ENCODE data around the gene IL19. TPM values are rescaled to one million over a fixed set of nuclear protein-coding genes. Genes with fewer than 3 reads are reported as not detected.

Gene IL19
- total RNA-seq, 1 donor from 2014 or later: not detected

DNA sequence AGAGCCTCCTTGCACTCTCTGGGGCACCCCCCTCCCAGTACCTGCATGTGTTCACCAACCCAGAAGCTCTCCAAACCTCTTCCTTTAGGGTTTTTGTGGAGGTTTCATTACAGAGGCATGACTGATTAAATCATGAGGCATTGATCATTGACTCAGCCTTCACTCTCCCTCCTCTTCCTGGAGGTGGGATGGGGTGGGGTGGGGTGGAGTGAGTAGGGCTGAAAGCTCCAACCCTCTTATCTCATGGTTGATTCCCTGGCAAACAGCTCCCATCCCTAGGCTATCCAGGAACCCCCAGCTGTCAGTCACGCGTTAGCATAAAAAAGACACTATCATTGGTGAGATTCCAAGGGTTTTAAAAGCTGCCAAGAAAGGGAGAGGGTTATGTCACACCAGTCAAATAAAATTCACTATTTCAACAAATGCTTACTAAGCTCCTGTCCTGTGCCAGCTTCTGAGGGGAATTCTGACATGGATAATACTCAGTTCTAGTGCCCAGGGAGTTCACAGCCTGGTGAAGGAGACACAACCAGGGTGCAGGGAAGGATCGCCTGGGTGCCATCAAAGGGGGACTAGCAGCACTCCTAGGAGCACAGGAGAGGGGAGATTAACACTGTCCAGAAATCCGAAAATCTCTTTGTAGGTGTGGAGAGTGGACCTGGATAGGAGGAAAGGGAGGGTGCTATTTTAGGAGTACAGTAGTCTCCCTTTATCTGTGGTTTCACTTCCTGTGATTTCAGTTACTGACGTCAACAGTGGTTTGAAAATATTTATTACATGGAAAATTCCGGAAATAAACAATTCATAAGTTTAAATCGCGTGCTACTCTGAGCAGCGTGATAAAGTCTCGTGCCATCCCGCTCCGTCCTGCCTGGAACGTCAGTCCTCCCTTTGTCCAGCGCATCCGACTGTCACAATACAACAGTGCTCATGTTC lies 119.8 kb downstream of the IL19 start:
- peak; percentile 16 to 78 for DNase-seq (ENCODE audit: low read depth in 2 of 2)

DNA sequence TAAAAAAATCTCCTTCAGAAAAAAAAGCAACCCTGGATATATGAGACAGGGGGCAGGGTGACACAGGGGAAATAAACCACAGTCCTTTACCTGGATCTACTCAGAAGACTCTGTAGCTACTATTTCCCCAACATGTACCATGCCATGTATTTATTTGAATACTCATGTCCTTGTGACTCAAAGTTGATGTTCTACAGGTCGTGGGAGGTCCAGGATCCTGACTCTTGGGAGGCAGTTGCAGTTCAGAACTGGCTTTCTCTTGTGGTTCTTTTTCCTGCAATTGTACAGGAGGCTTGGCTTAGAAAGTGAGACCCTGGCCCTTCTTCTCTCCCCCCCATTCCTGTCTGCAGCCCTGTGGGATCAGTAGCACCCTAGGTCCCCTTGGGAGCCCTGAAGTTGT lies 120.8 kb downstream of the IL19 start:
- DNase-seq (ENCODE audit: low read depth in 2 of 2): no peak

Other genes starting within 250 kb of the IL19 start
- gene EIF2D, start 158.3 kb upstream of the IL19 start, total RNA-seq: 41.2 and 45.5 TPM in 2 replicates
- 15.5 and 19.2 TPM in 2 replicates for gene DYRK3, start 135.2 kb upstream of the IL19 start, total RNA-seq
- 27.0 and 46.1 TPM in 2 replicates for gene MAPKAPK2, start 85.9 kb upstream of the IL19 start, total RNA-seq
- gene IL10, start 1.7 kb downstream of the IL19 start, total RNA-seq: not detected in 2 replicates
- not detected in 2 replicates for gene IL20, start 94.8 kb downstream of the IL19 start, total RNA-seq
- gene IL24, start 126.7 kb downstream of the IL19 start, total RNA-seq: not detected in 2 replicates
- gene FCMR, start 151.2 kb downstream of the IL19 start, total RNA-seq: 0.25 TPM in 1 of 2 replicates, not detected in the other
- gene PIGR, start 175.7 kb downstream of the IL19 start, total RNA-seq: not detected in 2 replicates
- gene FCAMR, start 199.7 kb downstream of the IL19 start, total RNA-seq: not detected in 2 replicates